ENCODE data around the gene ZNF827.

- TF ChIP-seq CTCF (IDR thresholded peaks at IDR 0.05; ENCODE audit: low read depth, low read length, poor library complexity, severe bottlenecking), result no peak
- no peak for TF ChIP-seq EZH2phosphoT487 (IDR thresholded peaks at IDR 0.05; ENCODE audit: borderline replicate concordance, low read length)
Measured at GRCh38 chr4:145909773-145910172, 28.9 kb downstream of the ZNF827 start.
